WTC11 (cell line): ENCODE results near the gene GPR132. TPM values are rescaled to one million over a fixed set of nuclear protein-coding genes. Genes with fewer than 3 reads are reported as not detected.

Experiments
- ATAC-seq: fragments of 200-7000 bp; cut with Tn5 transposase; 2 replicates; pipeline ENCODE4 v1.10.0; 2021; ENCODE audit warnings: mild to moderate bottlenecking, moderate library complexity
- CTCF ChIA-PET: fragments of 300-600 bp; sonication (Branson Sonifier 250); formaldehyde crosslinking; loops from one replicate; lab custom pipeline; 2021; ENCODE audit warnings: antibody characterized with exemption; lab: Charles Lee
- POLR2A ChIA-PET: fragments of 350-600 bp; sonication (Branson Sonifier 250); formaldehyde crosslinking; loops from one replicate; lab custom pipeline; 2021; ENCODE audit warnings: antibody characterized with exemption; lab: Charles Lee
- DNase-seq: peaks from one replicate; pipeline ENCODE4 v3.0.0; 2021; ENCODE audit warnings: low spot score
- H3K27ac Mint-ChIP-seq: 2 replicates; pipeline ENCODE4 v1.8.0; 2021; ENCODE audit warnings: mixed read lengths
- H3K27me3 Mint-ChIP-seq: 2 replicates; pipeline ENCODE4 v1.8.0; 2021; ENCODE audit warnings: low read depth, mild to moderate bottlenecking, moderate library complexity, mixed read lengths
- H3K36me3 Mint-ChIP-seq: 2 replicates; pipeline ENCODE4 v1.8.0; 2021; ENCODE audit warnings: mixed read lengths
- H3K4me1 Mint-ChIP-seq: 2 replicates; pipeline ENCODE4 v1.8.0; 2022; ENCODE audit warnings: mixed read lengths
- H3K4me3 Mint-ChIP-seq: 2 replicates; pipeline ENCODE4 v1.8.0; 2021; ENCODE audit warnings: mild to moderate bottlenecking, moderate library complexity, mixed read lengths
- H3K9me3 Mint-ChIP-seq: 2 replicates; pipeline ENCODE4 v1.8.0; 2021; ENCODE audit warnings: mixed read lengths
- AR ChIP-seq: fragments of 250-450 bp; sonication (Bioruptor Pico); IDR thresholded peaks from 2 replicates; pipeline ENCODE4 v1.9.0; 2021; ENCODE audit warnings: mild to moderate bottlenecking
- ATF1 ChIP-seq: sonication (generic); formaldehyde crosslinking; IDR thresholded peaks from 2 replicates; pipeline ENCODE4 v1.8.1; 2023; ENCODE audit warnings: mild to moderate bottlenecking, moderate library complexity, missing genetic modification reagents
- ELF4 ChIP-seq: sonication (generic); formaldehyde crosslinking; IDR thresholded peaks from 2 replicates; pipeline ENCODE4 v1.8.1; 2022; ENCODE audit warnings: low read depth, mild to moderate bottlenecking, moderate library complexity, missing genetic modification reagents
- FOXK1 ChIP-seq: sonication (generic); formaldehyde crosslinking; IDR thresholded peaks from 2 replicates; pipeline ENCODE4 v1.8.0; 2022; ENCODE audit warnings: mild to moderate bottlenecking, moderate library complexity, missing genetic modification reagents
- FOXP1 ChIP-seq: sonication (generic); formaldehyde crosslinking; IDR thresholded peaks from 2 replicates; pipeline ENCODE4 v1.8.0; 2022; ENCODE audit warnings: missing genetic modification reagents, mild to moderate bottlenecking, moderate library complexity, borderline replicate concordance
- GTF2I ChIP-seq: fragments of 250-450 bp; sonication (Bioruptor Pico); conservative IDR thresholded peaks from 2 replicates; pipeline ENCODE4 v1.4.0; 2021; ENCODE audit warnings: mild to moderate bottlenecking
- JAZF1 ChIP-seq: fragments of 250-450 bp; sonication (Bioruptor Pico); IDR thresholded peaks from 2 replicates; pipeline ENCODE4 v1.9.0; 2021; ENCODE audit warnings: moderate library complexity, mild to moderate bottlenecking, inconsistent platforms
- KAT7 ChIP-seq: sonication (generic); formaldehyde crosslinking; IDR thresholded peaks from 2 replicates; pipeline ENCODE4 v1.8.1; 2023; ENCODE audit warnings: missing genetic modification reagents, mild to moderate bottlenecking, borderline replicate concordance
- MLX ChIP-seq: sonication (generic); formaldehyde crosslinking; IDR thresholded peaks from 2 replicates; pipeline ENCODE4 v1.8.1; 2023; ENCODE audit warnings: mild to moderate bottlenecking, missing genetic modification reagents, moderate library complexity
- NFATC4 ChIP-seq: fragments of 250-450 bp; sonication (Bioruptor Pico); IDR thresholded peaks from 2 replicates; pipeline ENCODE4 v1.9.0; 2021; ENCODE audit warnings: mild to moderate bottlenecking
- NFYB ChIP-seq: sonication (generic); formaldehyde crosslinking; conservative IDR thresholded peaks from 2 replicates; pipeline ENCODE4 v1.8.0; 2022; ENCODE audit warnings: low read depth, missing genetic modification reagents
- NR3C1 ChIP-seq: sonication (generic); formaldehyde crosslinking; conservative IDR thresholded peaks from 2 replicates; pipeline ENCODE4 v1.8.1; 2023; ENCODE audit warnings: low read depth, mild to moderate bottlenecking, missing genetic modification reagents
- RELA ChIP-seq: sonication (generic); formaldehyde crosslinking; IDR thresholded peaks from 2 replicates; pipeline ENCODE4 v1.8.1; 2022; ENCODE audit warnings: missing genetic modification reagents, mild to moderate bottlenecking, borderline replicate concordance
- TP53 ChIP-seq: sonication (generic); formaldehyde crosslinking; IDR thresholded peaks from 2 replicates; pipeline ENCODE4 v1.8.1; 2023; ENCODE audit warnings: mild to moderate bottlenecking, missing genetic modification reagents
- USF2 ChIP-seq: sonication (generic); formaldehyde crosslinking; IDR thresholded peaks from 2 replicates; pipeline ENCODE4 v1.8.1; 2023; ENCODE audit warnings: mild to moderate bottlenecking, missing genetic modification reagents, moderate library complexity
- ZNF138 ChIP-seq: sonication (generic); formaldehyde crosslinking; conservative IDR thresholded peaks from 2 replicates; pipeline ENCODE4 v1.8.1; 2022; ENCODE audit warnings: mild to moderate bottlenecking, moderate library complexity, missing genetic modification reagents
- ZNF317 ChIP-seq: sonication (generic); formaldehyde crosslinking; IDR thresholded peaks from 2 replicates; pipeline ENCODE4 v1.8.1; 2023; ENCODE audit warnings: low read depth, mild to moderate bottlenecking, moderate library complexity, missing genetic modification reagents, borderline replicate concordance
- ZNF416 ChIP-seq: fragments of 250-450 bp; sonication (Bioruptor Pico); IDR thresholded peaks from 2 replicates; pipeline ENCODE4 v1.9.0; 2021; ENCODE audit warnings: mild to moderate bottlenecking, inconsistent platforms
- total RNA-seq: library from RNA; stranded (reverse); gene quantifications from 3 replicates; pipeline ENCODE4 v1.2.3, GENCODE V29; 2021
- TF ChIP-seq, protein P1 (sequence below): sonication (generic); formaldehyde crosslinking; IDR thresholded peaks from 2 replicates; pipeline ENCODE4 v1.8.0; 2022; ENCODE audit warnings: mild to moderate bottlenecking, missing genetic modification reagents
- TF ChIP-seq, protein P2 (sequence below): sonication (generic); formaldehyde crosslinking; IDR thresholded peaks from 2 replicates; pipeline ENCODE4 v1.8.0; 2022; ENCODE audit warnings: mild to moderate bottlenecking, missing genetic modification reagents
- TF ChIP-seq, protein P3 (sequence below): sonication (generic); formaldehyde crosslinking; IDR thresholded peaks from 2 replicates; pipeline ENCODE4 v1.8.0; 2022; ENCODE audit warnings: missing genetic modification reagents

The GPR132 gene
- total RNA-seq, 1 experiment from 2014 or later: 0.13 TPM

DNA sequence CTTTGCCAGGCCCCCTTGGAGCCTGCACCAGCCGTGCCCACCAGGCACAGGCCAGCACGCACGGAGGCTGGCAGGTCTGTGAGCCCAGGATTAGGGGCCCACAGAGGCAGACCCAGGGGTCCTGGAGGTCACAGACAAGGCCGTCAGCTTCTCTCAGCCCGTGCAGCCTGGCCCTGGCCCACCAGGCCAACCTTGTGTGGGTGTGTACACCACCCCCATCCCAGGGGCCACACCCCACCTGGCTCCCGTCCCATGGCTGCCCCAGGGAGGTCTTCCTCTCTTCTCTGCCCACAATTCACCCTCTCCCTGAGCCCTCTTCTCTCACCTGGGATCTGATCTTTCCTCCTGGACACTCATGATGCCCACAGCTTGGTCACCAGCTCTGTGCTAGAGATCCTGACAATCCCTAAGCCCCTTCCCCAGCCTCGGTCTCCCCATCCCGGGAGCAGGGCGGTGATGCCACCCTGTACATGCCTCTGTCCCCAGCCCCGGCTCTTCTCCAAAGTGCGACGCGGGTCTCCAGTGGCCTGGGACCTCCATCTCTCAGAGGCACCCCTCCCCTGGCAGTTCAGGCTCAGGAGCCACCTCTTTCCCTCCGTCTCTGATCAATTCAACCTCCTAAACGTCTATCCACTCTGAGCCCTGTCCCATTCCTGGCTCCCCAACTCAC lies 31.1 kb upstream of the GPR132 start (continued):
- TF ChIP-seq, protein P1, sequence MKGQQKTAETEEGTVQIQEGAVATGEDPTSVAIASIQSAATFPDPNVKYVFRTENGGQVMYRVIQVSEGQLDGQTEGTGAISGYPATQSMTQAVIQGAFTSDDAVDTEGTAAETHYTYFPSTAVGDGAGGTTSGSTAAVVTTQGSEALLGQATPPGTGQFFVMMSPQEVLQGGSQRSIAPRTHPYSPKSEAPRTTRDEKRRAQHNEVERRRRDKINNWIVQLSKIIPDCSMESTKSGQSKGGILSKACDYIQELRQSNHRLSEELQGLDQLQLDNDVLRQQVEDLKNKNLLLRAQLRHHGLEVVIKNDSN (CRISPR knock-in tag): no peak
- TF ChIP-seq ZNF317 (no peak), GTF2I (CRISPR knock-in tag) (no peak), TP53 (CRISPR knock-in tag) (no peak), KAT7 (CRISPR knock-in tag) (no peak), ATF1 (no peak), ZNF138 (CRISPR knock-in tag) (no peak)
- TF ChIP-seq, all 79 proteins: peak for 0

GRCh38 chr14:105095236-105095805 lies 30.1 kb upstream of the GPR132 start:
- peaks cover 53% of the 10 kb centered on the region for H3K27me3 Mint-ChIP-seq
- no peak overlapping the region for H3K4me3 Mint-ChIP-seq
- H3K9me3 Mint-ChIP-seq: peaks cover 21% of the 10 kb centered on the region
- ATAC-seq (no peak), DNase-seq (no peak)
- ChIA-PET CTCF (interaction anchor here (1.0 to 1.6 kb wide), 3 partner anchors 50 to 87 kb away, joined by 3 to 5 read pairs (median 3); partner anchors contain the start of gene JAG2), POLR2A (no interaction called here)
- peaks cover 12% of the 10 kb centered on the region for H3K36me3 Mint-ChIP-seq
- H3K4me1 Mint-ChIP-seq: peaks cover 14% of the 10 kb centered on the region; the same call in 1 of the 2 replicates
- TF ChIP-seq, protein P2, sequence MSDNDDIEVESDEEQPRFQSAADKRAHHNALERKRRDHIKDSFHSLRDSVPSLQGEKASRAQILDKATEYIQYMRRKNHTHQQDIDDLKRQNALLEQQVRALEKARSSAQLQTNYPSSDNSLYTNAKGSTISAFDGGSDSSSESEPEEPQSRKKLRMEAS (CRISPR knock-in tag): no peak
- TF ChIP-seq AR (CRISPR knock-in tag) (no peak), JAZF1 (no peak), FOXP1 (CRISPR knock-in tag) (no peak), ELF4 (CRISPR knock-in tag) (no peak), GTF2I (CRISPR knock-in tag) (no peak), NR3C1 (CRISPR knock-in tag) (no peak), NFYB (CRISPR knock-in tag) (no peak), USF2 (CRISPR knock-in tag) (no peak), FOXK1 (no peak), ZNF416 (CRISPR knock-in tag) (no peak), RELA (no peak), NFATC4 (no peak), MLX (no peak)
- TF ChIP-seq, protein P3, sequence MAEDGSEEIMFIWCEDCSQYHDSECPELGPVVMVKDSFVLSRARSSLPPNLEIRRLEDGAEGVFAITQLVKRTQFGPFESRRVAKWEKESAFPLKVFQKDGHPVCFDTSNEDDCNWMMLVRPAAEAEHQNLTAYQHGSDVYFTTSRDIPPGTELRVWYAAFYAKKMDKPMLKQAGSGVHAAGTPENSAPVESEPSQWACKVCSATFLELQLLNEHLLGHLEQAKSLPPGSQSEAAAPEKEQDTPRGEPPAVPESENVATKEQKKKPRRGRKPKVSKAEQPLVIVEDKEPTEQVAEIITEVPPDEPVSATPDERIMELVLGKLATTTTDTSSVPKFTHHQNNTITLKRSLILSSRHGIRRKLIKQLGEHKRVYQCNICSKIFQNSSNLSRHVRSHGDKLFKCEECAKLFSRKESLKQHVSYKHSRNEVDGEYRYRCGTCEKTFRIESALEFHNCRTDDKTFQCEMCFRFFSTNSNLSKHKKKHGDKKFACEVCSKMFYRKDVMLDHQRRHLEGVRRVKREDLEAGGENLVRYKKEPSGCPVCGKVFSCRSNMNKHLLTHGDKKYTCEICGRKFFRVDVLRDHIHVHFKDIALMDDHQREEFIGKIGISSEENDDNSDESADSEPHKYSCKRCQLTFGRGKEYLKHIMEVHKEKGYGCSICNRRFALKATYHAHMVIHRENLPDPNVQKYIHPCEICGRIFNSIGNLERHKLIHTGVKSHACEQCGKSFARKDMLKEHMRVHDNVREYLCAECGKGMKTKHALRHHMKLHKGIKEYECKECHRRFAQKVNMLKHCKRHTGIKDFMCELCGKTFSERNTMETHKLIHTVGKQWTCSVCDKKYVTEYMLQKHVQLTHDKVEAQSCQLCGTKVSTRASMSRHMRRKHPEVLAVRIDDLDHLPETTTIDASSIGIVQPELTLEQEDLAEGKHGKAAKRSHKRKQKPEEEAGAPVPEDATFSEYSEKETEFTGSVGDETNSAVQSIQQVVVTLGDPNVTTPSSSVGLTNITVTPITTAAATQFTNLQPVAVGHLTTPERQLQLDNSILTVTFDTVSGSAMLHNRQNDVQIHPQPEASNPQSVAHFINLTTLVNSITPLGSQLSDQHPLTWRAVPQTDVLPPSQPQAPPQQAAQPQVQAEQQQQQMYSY: no peak
- H3K27ac Mint-ChIP-seq: no peak overlapping the region
